K562 (cell line): ENCODE results near the gene GCK. TPM values are rescaled to one million over a fixed set of nuclear protein-coding genes. Genes with fewer than 3 reads are reported as not detected.

Experiments used
- BCOR ChIP-seq: fragments of 450-650 bp; IDR thresholded peaks from 2 replicates; pipeline ENCODE4 v1.6.1; 2016
- CBX8 ChIP-seq: fragments of 200-600 bp; sonication (generic); IDR thresholded peaks from 2 replicates; pipeline ENCODE4 v1.6.1; 2012; ENCODE audit warnings: borderline replicate concordance, mixed run types, low read depth, mild to moderate bottlenecking, moderate library complexity, mixed read lengths, low read length, control low read depth, inconsistent platforms; ENCODE audit not compliant: poor library complexity, severe bottlenecking; ENCODE audit errors: extremely low read depth
- CHD4 ChIP-seq: fragments of 200-600 bp; sonication (generic); IDR thresholded peaks from 3 replicates; pipeline ENCODE4 v1.6.1; 2012; ENCODE audit warnings: low read depth, mild to moderate bottlenecking, mixed read lengths, low read length, inconsistent platforms; ENCODE audit not compliant: insufficient read depth, insufficient replicate concordance, poor library complexity, severe bottlenecking
- E2F8 ChIP-seq: fragments of 450-650 bp; IDR thresholded peaks from 2 replicates; pipeline ENCODE4 v1.7.1; 2018; ENCODE audit warnings: mild to moderate bottlenecking, low read depth; ENCODE audit not compliant: partially characterized antibody
- FUS ChIP-seq: fragments of 200-400 bp; formaldehyde crosslinking; optimal IDR thresholded peaks from 2 replicates; pipeline ENCODE3; 2017; ENCODE audit warnings: low read depth, low read length
- HDAC1 ChIP-seq, 2 experiments: fragments of 450-650 bp; IDR thresholded peaks; 2 replicates each; pipeline ENCODE4 v1.6.1; 2016 to 2017; ENCODE audit warnings: inconsistent platforms in 1 of 2, mild to moderate bottlenecking in 1 of 2, moderate library complexity in 1 of 2
- HEY1 ChIP-seq: fragments of 250-450 bp; sonication (Bioruptor Pico); IDR thresholded peaks from 2 replicates; pipeline ENCODE4 v1.5.0; 2020; ENCODE audit warnings: mild to moderate bottlenecking, moderate library complexity, borderline replicate concordance
- MEF2A ChIP-seq: IDR thresholded peaks from 2 replicates; pipeline ENCODE4 v1.6.1; 2011; ENCODE audit warnings: low read depth, mild to moderate bottlenecking, low read length, moderate library complexity; ENCODE audit not compliant: control insufficient read depth
- NFATC3 ChIP-seq: fragments of 450-650 bp; IDR thresholded peaks from 2 replicates; pipeline ENCODE4 v1.6.1; 2017; ENCODE audit warnings: mild to moderate bottlenecking
- THRA ChIP-seq: fragments of 450-650 bp; IDR thresholded peaks from 2 replicates; pipeline ENCODE4 v1.6.1; 2017; ENCODE audit warnings: mild to moderate bottlenecking, moderate library complexity
- ZFP36 ChIP-seq: fragments of 150-350 bp; IDR thresholded peaks from 2 replicates; pipeline ENCODE4 v1.6.1; 2018; ENCODE audit warnings: low read length, low read depth; ENCODE audit not compliant: partially characterized antibody
- ZNF253 ChIP-seq: fragments of 250-450 bp; sonication (Bioruptor Pico); conservative IDR thresholded peaks from 2 replicates; pipeline ENCODE4 v1.6.1; 2021; ENCODE audit warnings: mild to moderate bottlenecking
- ZNF398 ChIP-seq: fragments of 250-450 bp; sonication (Bioruptor Pico); IDR thresholded peaks from 2 replicates; pipeline ENCODE4 v1.8.0; 2021; ENCODE audit warnings: moderate library complexity, mild to moderate bottlenecking, inconsistent platforms
- ZNF75A ChIP-seq: fragments of 450-650 bp; formaldehyde crosslinking; IDR thresholded peaks from 2 replicates; pipeline ENCODE4 v1.4.0; 2020; ENCODE audit warnings: mild to moderate bottlenecking
- polyA plus RNA-seq, 8 experiments: library from polyadenylated mRNA; depleted of rRNA in 4 of 8; stranded (reverse) in 5 of 8; unstranded in 3 of 8; fragments of >200 nt; fragmentation: Nextera tagmentation in 2 of 8; fragmentation: Illumina TruSeq in 1 of 8; extraction: Ambion mirVana in 2 of 8; extraction: Trizol in 1 of 8; gene quantifications; 2 replicates each; pipeline versions ENCODE4 v1.2.1 to v1.2.3, GENCODE V29; 2011 to 2014; ENCODE audit warnings: inconsistent platforms in 1 of 8, missing spikeins in 1 of 8
- total RNA-seq, 7 experiments: library from RNA; depleted of rRNA in 6 of 7; stranded (reverse); fragments of >200 nt in 6 of 7; fragmentation: Illumina TruSeq in 2 of 7; extraction: Trizol in 2 of 7; gene quantifications; 2 replicates each; pipeline versions ENCODE4 v1.2.1 to v1.2.3, GENCODE V29; 2011 to 2021; ENCODE audit warnings: low replicate concordance in 1 of 7
- TF ChIP-seq, protein P1 (sequence below), 2 experiments: fragments of 150-350 bp in 1 of 2; IDR thresholded peaks; 2 replicates each; pipeline ENCODE4 v1.6.1; 2012 to 2016; ENCODE audit warnings: low read depth in 2 of 2, low read length in 2 of 2, mild to moderate bottlenecking in 1 of 2, moderate library complexity in 1 of 2
- TF ChIP-seq, protein P2 (sequence below): fragments of 450-650 bp; IDR thresholded peaks from 2 replicates; pipeline ENCODE4 v1.6.1; 2016

Gene GCK
- total and polyA plus RNA-seq, 9 of the 15 experiments (the other 6 are each of a cell fraction or from before 2014, with no cell fraction given) = 0.11 to 0.55 (median 0.16) TPM; not detected in 3

DNA sequence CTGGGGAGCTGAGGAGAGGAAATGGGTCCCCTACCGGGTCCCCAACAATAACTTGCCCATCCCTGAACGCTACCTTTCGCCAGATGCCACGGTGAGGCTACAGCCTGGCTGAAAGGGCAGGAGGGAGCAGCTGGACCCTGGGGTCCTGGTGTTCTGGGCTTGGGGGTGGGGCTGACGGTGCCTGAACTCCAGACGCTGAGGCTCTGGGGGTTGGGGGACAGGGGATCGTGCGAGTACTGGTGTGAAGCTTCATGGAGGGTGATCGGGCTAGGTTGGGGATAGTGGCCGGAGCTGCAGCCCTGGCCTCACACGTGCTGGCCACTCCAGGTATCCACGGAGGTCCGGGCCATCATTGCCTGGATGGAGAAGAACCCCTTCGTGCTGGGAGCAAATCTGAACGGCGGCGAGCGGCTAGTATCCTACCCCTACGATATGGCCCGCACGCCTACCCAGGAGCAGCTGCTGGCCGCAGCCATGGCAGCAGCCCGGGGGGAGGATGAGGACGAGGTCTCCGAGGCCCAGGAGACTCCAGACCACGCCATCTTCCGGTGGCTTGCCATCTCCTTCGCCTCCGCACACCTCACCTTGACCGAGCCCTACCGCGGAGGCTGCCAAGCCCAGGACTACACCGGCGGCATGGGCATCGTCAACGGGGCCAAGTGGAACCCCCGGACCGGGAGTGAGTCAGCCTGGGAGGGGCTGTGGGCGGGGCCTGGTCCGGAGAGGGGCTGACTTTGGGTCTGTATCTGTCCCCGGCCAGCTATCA, 76.8 kb downstream of the GCK start (continued):
- TF ChIP-seq, protein P1, sequence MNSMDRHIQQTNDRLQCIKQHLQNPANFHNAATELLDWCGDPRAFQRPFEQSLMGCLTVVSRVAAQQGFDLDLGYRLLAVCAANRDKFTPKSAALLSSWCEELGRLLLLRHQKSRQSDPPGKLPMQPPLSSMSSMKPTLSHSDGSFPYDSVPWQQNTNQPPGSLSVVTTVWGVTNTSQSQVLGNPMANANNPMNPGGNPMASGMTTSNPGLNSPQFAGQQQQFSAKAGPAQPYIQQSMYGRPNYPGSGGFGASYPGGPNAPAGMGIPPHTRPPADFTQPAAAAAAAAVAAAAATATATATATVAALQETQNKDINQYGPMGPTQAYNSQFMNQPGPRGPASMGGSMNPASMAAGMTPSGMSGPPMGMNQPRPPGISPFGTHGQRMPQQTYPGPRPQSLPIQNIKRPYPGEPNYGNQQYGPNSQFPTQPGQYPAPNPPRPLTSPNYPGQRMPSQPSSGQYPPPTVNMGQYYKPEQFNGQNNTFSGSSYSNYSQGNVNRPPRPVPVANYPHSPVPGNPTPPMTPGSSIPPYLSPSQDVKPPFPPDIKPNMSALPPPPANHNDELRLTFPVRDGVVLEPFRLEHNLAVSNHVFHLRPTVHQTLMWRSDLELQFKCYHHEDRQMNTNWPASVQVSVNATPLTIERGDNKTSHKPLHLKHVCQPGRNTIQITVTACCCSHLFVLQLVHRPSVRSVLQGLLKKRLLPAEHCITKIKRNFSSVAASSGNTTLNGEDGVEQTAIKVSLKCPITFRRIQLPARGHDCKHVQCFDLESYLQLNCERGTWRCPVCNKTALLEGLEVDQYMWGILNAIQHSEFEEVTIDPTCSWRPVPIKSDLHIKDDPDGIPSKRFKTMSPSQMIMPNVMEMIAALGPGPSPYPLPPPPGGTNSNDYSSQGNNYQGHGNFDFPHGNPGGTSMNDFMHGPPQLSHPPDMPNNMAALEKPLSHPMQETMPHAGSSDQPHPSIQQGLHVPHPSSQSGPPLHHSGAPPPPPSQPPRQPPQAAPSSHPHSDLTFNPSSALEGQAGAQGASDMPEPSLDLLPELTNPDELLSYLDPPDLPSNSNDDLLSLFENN (IDR thresholded peaks at IDR 0.05; ENCODE audit: low read depth in 2 of 2, low read length in 2 of 2) = no peak
- TF ChIP-seq HEY1 (CRISPR knock-in tag) (no peak), ZNF75A (CRISPR knock-in tag) (no peak), CBX8 (no peak), NFATC3 (no peak), BCOR (no peak), CHD4 (no peak), FUS (no peak), ZNF253 (no peak), ZNF398 (CRISPR knock-in tag) (no peak), THRA (no peak), MEF2A (no peak), ZFP36 (no peak), E2F8 (no peak), HDAC1 (IDR thresholded peaks at IDR 0.05) (no peak)
- TF ChIP-seq, protein P2, sequence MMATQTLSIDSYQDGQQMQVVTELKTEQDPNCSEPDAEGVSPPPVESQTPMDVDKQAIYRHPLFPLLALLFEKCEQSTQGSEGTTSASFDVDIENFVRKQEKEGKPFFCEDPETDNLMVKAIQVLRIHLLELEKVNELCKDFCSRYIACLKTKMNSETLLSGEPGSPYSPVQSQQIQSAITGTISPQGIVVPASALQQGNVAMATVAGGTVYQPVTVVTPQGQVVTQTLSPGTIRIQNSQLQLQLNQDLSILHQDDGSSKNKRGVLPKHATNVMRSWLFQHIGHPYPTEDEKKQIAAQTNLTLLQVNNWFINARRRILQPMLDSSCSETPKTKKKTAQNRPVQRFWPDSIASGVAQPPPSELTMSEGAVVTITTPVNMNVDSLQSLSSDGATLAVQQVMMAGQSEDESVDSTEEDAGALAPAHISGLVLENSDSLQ = no peak
